DOHH2 (cell line): ENCODE measurements around the gene PPP4R3C.

Experiments
- EZH2phosphoT487 ChIP-seq: fragments of 200-600 bp; sonication (generic); IDR thresholded peaks from 2 replicates; pipeline ENCODE4 v1.6.1; 2017; ENCODE audit warnings: borderline replicate concordance, mild to moderate bottlenecking, antibody characterized with exemption, low read length, moderate library complexity, mixed read lengths
- TF ChIP-seq, protein P1 (sequence below): fragments of 200-600 bp; sonication (generic); IDR thresholded peaks from one replicate; pipeline ENCODE4 v1.5.1; 2014; ENCODE audit warnings: antibody characterized with exemption, mild to moderate bottlenecking, low read depth, low read length; ENCODE audit not compliant: poor library complexity, severe bottlenecking

GRCh38 chrX:27445438-27445837 is 17.7 kb downstream of the PPP4R3C start:
- TF ChIP-seq, protein P1, sequence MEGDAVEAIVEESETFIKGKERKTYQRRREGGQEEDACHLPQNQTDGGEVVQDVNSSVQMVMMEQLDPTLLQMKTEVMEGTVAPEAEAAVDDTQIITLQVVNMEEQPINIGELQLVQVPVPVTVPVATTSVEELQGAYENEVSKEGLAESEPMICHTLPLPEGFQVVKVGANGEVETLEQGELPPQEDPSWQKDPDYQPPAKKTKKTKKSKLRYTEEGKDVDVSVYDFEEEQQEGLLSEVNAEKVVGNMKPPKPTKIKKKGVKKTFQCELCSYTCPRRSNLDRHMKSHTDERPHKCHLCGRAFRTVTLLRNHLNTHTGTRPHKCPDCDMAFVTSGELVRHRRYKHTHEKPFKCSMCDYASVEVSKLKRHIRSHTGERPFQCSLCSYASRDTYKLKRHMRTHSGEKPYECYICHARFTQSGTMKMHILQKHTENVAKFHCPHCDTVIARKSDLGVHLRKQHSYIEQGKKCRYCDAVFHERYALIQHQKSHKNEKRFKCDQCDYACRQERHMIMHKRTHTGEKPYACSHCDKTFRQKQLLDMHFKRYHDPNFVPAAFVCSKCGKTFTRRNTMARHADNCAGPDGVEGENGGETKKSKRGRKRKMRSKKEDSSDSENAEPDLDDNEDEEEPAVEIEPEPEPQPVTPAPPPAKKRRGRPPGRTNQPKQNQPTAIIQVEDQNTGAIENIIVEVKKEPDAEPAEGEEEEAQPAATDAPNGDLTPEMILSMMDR, result no peak
- no peak for TF ChIP-seq EZH2phosphoT487
